IMR-90 (cell line): ENCODE data around the gene DRD2. TPM values are rescaled to one million over a fixed set of nuclear protein-coding genes. Genes with fewer than 3 reads are reported as not detected.

Experiments
- ATAC-seq: fragments of 200-7000 bp; cut with Tn5 transposase; 2 replicates; pipeline ENCODE4 v1.9.1; 2020; ENCODE audit warnings: low read depth, mild to moderate bottlenecking, moderate library complexity
- BruUV-seq: library from RNA; stranded (reverse); fragments of 400-500 nt; replicated peaks from 2 replicates; lab custom pipeline; 2021; lab: Mats Ljungman, UMichigan
- CTCF ChIA-PET: fragments of 300-600 bp; formaldehyde crosslinking; extraction: SDS; loops from one replicate; lab custom pipeline; 2021; ENCODE audit warnings: antibody characterized with exemption; lab: Yijun Ruan, JAX
- POLR2A ChIA-PET: fragments of 300-600 bp; sonication (Branson Sonifier 250); formaldehyde crosslinking; loops from one replicate; lab custom pipeline; 2022; ENCODE audit warnings: antibody characterized with exemption; ENCODE audit not compliant: unreplicated experiment; lab: Charles Lee
- DNase-seq: peaks from one replicate; pipeline ENCODE4 v3.0.0; 2013
- H2AFZ ChIP-seq: replicated peaks from 2 replicates; pipeline ENCODE3; 2013; ENCODE audit warnings: low read length, mild to moderate bottlenecking; ENCODE audit not compliant: poor library complexity
- H2AK5ac ChIP-seq: 2 replicates; pipeline ENCODE4 v1.6.1; 2013; ENCODE audit warnings: low read depth, low read length, inconsistent platforms
- H2AK9ac ChIP-seq: replicated peaks from 2 replicates; pipeline ENCODE3; 2013; ENCODE audit warnings: mild to moderate bottlenecking, low read depth, low read length, moderate library complexity; ENCODE audit not compliant: poor library complexity
- H2BK120ac ChIP-seq: 2 replicates; pipeline ENCODE4 v1.6.1; 2013; ENCODE audit warnings: low read depth, low read length, inconsistent platforms
- H2BK15ac ChIP-seq: 3 replicates; pipeline ENCODE4 v1.6.1; 2013; ENCODE audit warnings: low read depth, low read length, inconsistent platforms
- H2BK20ac ChIP-seq: 2 replicates; pipeline ENCODE4 v1.6.1; 2013; ENCODE audit warnings: low read depth, mild to moderate bottlenecking, inconsistent platforms, low read length, moderate library complexity
- H2BK5ac ChIP-seq: 2 replicates; pipeline ENCODE4 v1.6.1; 2013; ENCODE audit warnings: mild to moderate bottlenecking, low read depth, low read length, inconsistent platforms; ENCODE audit not compliant: poor library complexity, severe bottlenecking
- H3K14ac ChIP-seq: replicated peaks from 2 replicates; pipeline ENCODE4 v1.6.1; 2013; ENCODE audit warnings: low read depth, low read length, inconsistent platforms
- H3K18ac ChIP-seq: 2 replicates; pipeline ENCODE4 v1.6.1; 2013; ENCODE audit warnings: low read depth, low read length, control low read depth
- H3K23ac ChIP-seq: 2 replicates; pipeline ENCODE4 v1.6.1; 2013; ENCODE audit warnings: low read depth, low read length, inconsistent platforms
- H3K27ac ChIP-seq: 2 replicates; pipeline ENCODE4 v1.5.1; 2013; ENCODE audit warnings: mild to moderate bottlenecking, control low read depth, low read length; ENCODE audit not compliant: insufficient read depth
- H3K27me3 ChIP-seq: 2 replicates; pipeline ENCODE4 v1.6.1; 2013; ENCODE audit warnings: low read length; ENCODE audit not compliant: control insufficient read depth, insufficient read depth
- H3K36me3 ChIP-seq: 2 replicates; pipeline ENCODE4 v1.6.1; 2013; ENCODE audit warnings: low read length, mixed read lengths; ENCODE audit not compliant: control insufficient read depth, insufficient read depth
- H3K4ac ChIP-seq: 2 replicates; pipeline ENCODE4 v1.6.1; 2013; ENCODE audit warnings: low read depth, low read length, inconsistent platforms
- H3K4me1 ChIP-seq: 2 replicates; pipeline ENCODE4 v1.6.1; 2013; ENCODE audit warnings: low read length, mixed read lengths; ENCODE audit not compliant: control insufficient read depth, insufficient read depth
- H3K4me2 ChIP-seq: 2 replicates; pipeline ENCODE4 v1.6.1; 2013; ENCODE audit warnings: low read depth, mild to moderate bottlenecking, control low read depth, low read length, moderate library complexity
- H3K4me3 ChIP-seq: 2 replicates; pipeline ENCODE4 v1.5.1; 2013; ENCODE audit warnings: low read depth, mild to moderate bottlenecking, control low read depth, low read length, moderate library complexity; ENCODE audit not compliant: insufficient read depth
- H3K56ac ChIP-seq: 2 replicates; pipeline ENCODE4 v1.6.1; 2013; ENCODE audit warnings: low read length, inconsistent platforms; ENCODE audit not compliant: insufficient read depth; ENCODE audit errors: extremely low read depth
- H3K79me1 ChIP-seq, 2 experiments: 2 replicates each; pipeline ENCODE4 v1.6.1; 2013; ENCODE audit warnings: low read length in 2 of 2, inconsistent platforms in 1 of 2, low read depth in 1 of 2
- H3K9ac ChIP-seq: 2 replicates; pipeline ENCODE4 v1.6.1; 2013; ENCODE audit warnings: low read depth, low read length, control low read depth
- H3K9me1 ChIP-seq: 2 replicates; pipeline ENCODE4 v1.6.1; 2013; ENCODE audit warnings: low read length, inconsistent platforms; ENCODE audit not compliant: insufficient read depth
- H3K9me3 ChIP-seq: 2 replicates; pipeline ENCODE4 v1.6.1; 2013; ENCODE audit warnings: low read length; ENCODE audit not compliant: control insufficient read depth, insufficient read depth
- H4K20me1 ChIP-seq: 2 replicates; pipeline ENCODE4 v1.6.1; 2013; ENCODE audit warnings: low read length, inconsistent platforms; ENCODE audit not compliant: insufficient read depth
- H4K5ac ChIP-seq: 2 replicates; pipeline ENCODE4 v1.6.1; 2013; ENCODE audit warnings: mild to moderate bottlenecking, low read depth, low read length, control low read depth
- H4K8ac ChIP-seq, 2 experiments: 2 replicates each; pipeline ENCODE4 v1.6.1; 2013; ENCODE audit warnings: low read depth in 2 of 2, low read length in 2 of 2, control low read depth in 1 of 2, inconsistent platforms in 1 of 2
- H4K91ac ChIP-seq: 2 replicates; pipeline ENCODE4 v1.6.1; 2013; ENCODE audit warnings: low read depth, low read length, inconsistent platforms; ENCODE audit not compliant: insufficient read depth
- MXI1 ChIP-seq: IDR thresholded peaks from 2 replicates; pipeline ENCODE4 v1.6.1; 2012; ENCODE audit warnings: low read depth, mild to moderate bottlenecking, low read length, moderate library complexity, borderline replicate concordance
- POLR2A ChIP-seq: IDR thresholded peaks from 2 replicates; pipeline ENCODE4 v1.6.1; 2012; ENCODE audit warnings: mild to moderate bottlenecking, low read depth, low read length
- RCOR1 ChIP-seq: IDR thresholded peaks from 2 replicates; pipeline ENCODE4 v1.6.1; 2012; ENCODE audit warnings: mild to moderate bottlenecking, low read length, improper control_type of control experiment; ENCODE audit not compliant: insufficient replicate concordance
- SMC3 ChIP-seq: fragments of 150-350 bp; IDR thresholded peaks from 2 replicates; pipeline ENCODE4 v1.6.1; 2016; ENCODE audit warnings: low read depth, mild to moderate bottlenecking, antibody characterized with exemption, low read length, moderate library complexity
- WGBS, 2 experiments: methylation state at CpG; one replicate each; pipeline versions ENCODE4 v1.1.5 to v1.1.7; 2013; ENCODE audit warnings: missing lambda C conversion rate in 2 of 2; ENCODE audit not compliant: insufficient read length in 1 of 2; ENCODE audit errors: extremely low coverage in 2 of 2; 5-methylcytosine and 5-hydroxymethylcytosine counted together
- dilution Hi-C: fragments of 300-500 bp; cut with HindIII; formaldehyde crosslinking; loops from one replicate; pipeline ENCODE4 v1.14.3; 2018; ENCODE audit warnings: low sequenced_read_pairs; ENCODE audit not compliant: unreplicated experiment
- in situ Hi-C: fragments of 300-500 bp; cut with MboI; formaldehyde crosslinking; loops from 3 replicates; pipeline ENCODE4 v1.14.3; 2019; ENCODE audit warnings: low sequenced_read_pairs, inconsistent platforms, mixed read lengths
- intact Hi-C: fragments of 100-400 bp; cut with micrococcal nuclease; formaldehyde crosslinking; loops from 2 replicates; pipeline ENCODE4 v1.10.0; 2022
- polyA plus RNA-seq, 3 experiments: library from polyadenylated mRNA; depleted of rRNA; stranded (reverse); fragments of >200 nt; gene quantifications; 2 replicates each; pipeline ENCODE4 v1.2.3, GENCODE V29; 2012; ENCODE audit warnings: low replicate concordance in 1 of 3
- total RNA-seq: library from RNA; depleted of rRNA; stranded (reverse); fragments of >200 nt; gene quantifications from 2 replicates; pipeline ENCODE4 v1.2.3, GENCODE V29; 2012

DRD2 gene
- total and polyA plus RNA-seq, 2 of the 4 experiments (the other 2 are of a cell fraction) = not detected

- H3K18ac ChIP-seq = no peak overlapping the region
- no peak overlapping the region for H3K27ac ChIP-seq
- no peak overlapping the region for H3K23ac ChIP-seq
- H2AK9ac ChIP-seq = no peak overlapping the region
- peaks cover 26% of the 10 kb centered on the region for H3K27me3 ChIP-seq
- no peak overlapping the region for H2BK20ac ChIP-seq
- no peaks in the 10 kb centered on the region for H3K36me3 ChIP-seq
- in situ Hi-C loops (no loop called here), intact Hi-C loops (no loop called here), dilution Hi-C loops (no loop called here)
- H3K56ac ChIP-seq = no peak overlapping the region
- no peak overlapping the region for H3K14ac ChIP-seq
- DNase-seq (no peak), ATAC-seq (no peak)
- H4K8ac ChIP-seq = no peak overlapping the region
- WGBS, 2 experiments = 67% methylated on average over 1 of the region's 3 CpGs; no CpG with 5 or more reads in 1 of the 2 experiments
- H2BK120ac ChIP-seq = no peak overlapping the region
- no peak overlapping the region for H4K5ac ChIP-seq
- no peak overlapping the region for H2AK5ac ChIP-seq
- no peaks in the 10 kb centered on the region for H3K79me1 ChIP-seq
- BruUV-seq = no TSS peak
- no peaks in the 10 kb centered on the region for H3K9me1 ChIP-seq
- ChIA-PET POLR2A (no interaction called here), CTCF (no interaction called here)
- no peaks in the 10 kb centered on the region for H3K4me1 ChIP-seq
- H3K4me2 ChIP-seq = no peak overlapping the region
- no peaks in the 10 kb centered on the region for H3K9me3 ChIP-seq
- TF ChIP-seq SMC3 (no peak), RCOR1 (no peak), MXI1 (no peak), POLR2A (no peak)
- H3K4me3 ChIP-seq = no peak overlapping the region
- no peak overlapping the region for H3K9ac ChIP-seq
- H2AFZ ChIP-seq = no peak overlapping the region
- no peak overlapping the region for H4K91ac ChIP-seq
- H2BK5ac ChIP-seq = no peak overlapping the region
- no peaks in the 10 kb centered on the region for H4K20me1 ChIP-seq
- H3K4ac ChIP-seq = no peak overlapping the region
- no peak overlapping the region for H2BK15ac ChIP-seq
These were observed 68.0 kb downstream of the DRD2 start for GRCh38 chr11:113407163-113407562.
